ENCODE results near the gene GPR37L1.

- TF ChIP-seq, protein P1, sequence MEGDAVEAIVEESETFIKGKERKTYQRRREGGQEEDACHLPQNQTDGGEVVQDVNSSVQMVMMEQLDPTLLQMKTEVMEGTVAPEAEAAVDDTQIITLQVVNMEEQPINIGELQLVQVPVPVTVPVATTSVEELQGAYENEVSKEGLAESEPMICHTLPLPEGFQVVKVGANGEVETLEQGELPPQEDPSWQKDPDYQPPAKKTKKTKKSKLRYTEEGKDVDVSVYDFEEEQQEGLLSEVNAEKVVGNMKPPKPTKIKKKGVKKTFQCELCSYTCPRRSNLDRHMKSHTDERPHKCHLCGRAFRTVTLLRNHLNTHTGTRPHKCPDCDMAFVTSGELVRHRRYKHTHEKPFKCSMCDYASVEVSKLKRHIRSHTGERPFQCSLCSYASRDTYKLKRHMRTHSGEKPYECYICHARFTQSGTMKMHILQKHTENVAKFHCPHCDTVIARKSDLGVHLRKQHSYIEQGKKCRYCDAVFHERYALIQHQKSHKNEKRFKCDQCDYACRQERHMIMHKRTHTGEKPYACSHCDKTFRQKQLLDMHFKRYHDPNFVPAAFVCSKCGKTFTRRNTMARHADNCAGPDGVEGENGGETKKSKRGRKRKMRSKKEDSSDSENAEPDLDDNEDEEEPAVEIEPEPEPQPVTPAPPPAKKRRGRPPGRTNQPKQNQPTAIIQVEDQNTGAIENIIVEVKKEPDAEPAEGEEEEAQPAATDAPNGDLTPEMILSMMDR (IDR thresholded peaks at IDR 0.05): no peak
- TF ChIP-seq POLR2AphosphoS5 (IDR thresholded peaks at IDR 0.05): no peak
Observed at GRCh38 chr1:202163281-202164270, 40.9 kb downstream of the GPR37L1 start.
